Measurements from ENCODE around the gene ALG12. TPM values are rescaled to one million over a fixed set of nuclear protein-coding genes. Genes with fewer than 3 reads are reported as not detected.

ALG12 gene
- total RNA-seq, 1 donor from 2014 or later, result 14.7 TPM

DNA sequence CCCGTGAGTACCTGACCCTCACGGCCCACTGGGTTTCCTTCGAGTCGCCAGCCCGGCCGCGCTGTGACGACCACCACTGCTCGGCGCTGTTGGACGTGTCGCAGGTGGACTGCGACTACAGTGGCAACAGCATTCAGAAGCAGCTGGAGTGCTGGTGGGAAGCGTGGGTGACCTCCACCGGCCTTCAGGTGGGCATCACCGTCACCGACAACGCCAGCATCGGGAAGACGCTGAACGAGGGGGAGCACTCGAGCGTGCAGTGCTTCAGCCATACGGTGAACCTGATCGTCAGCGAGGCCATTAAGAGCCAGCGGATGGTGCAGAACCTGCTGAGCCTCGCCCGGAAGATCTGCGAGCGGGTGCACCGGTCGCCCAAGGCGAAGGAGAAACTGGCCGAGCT, 32.4 kb downstream of the ALG12 start:
- Mint-ChIP-seq H3K9me3 (ENCODE audit: unreplicated experiment) (peaks cover 21% of the 10 kb centered on the region), H3K27ac (ENCODE audit: unreplicated experiment) (no peak overlapping the region), H3K27me3 (ENCODE audit: unreplicated experiment) (peaks cover 12% of the 10 kb centered on the region), H3K4me1 (ENCODE audit: low read depth, unreplicated experiment) (peaks cover 19% of the 10 kb centered on the region), H3K4me3 (ENCODE audit: unreplicated experiment) (no peak overlapping the region), H3K36me3 (ENCODE audit: unreplicated experiment) (peaks cover 40% of the 10 kb centered on the region)
- TF ChIP-seq, protein P1, sequence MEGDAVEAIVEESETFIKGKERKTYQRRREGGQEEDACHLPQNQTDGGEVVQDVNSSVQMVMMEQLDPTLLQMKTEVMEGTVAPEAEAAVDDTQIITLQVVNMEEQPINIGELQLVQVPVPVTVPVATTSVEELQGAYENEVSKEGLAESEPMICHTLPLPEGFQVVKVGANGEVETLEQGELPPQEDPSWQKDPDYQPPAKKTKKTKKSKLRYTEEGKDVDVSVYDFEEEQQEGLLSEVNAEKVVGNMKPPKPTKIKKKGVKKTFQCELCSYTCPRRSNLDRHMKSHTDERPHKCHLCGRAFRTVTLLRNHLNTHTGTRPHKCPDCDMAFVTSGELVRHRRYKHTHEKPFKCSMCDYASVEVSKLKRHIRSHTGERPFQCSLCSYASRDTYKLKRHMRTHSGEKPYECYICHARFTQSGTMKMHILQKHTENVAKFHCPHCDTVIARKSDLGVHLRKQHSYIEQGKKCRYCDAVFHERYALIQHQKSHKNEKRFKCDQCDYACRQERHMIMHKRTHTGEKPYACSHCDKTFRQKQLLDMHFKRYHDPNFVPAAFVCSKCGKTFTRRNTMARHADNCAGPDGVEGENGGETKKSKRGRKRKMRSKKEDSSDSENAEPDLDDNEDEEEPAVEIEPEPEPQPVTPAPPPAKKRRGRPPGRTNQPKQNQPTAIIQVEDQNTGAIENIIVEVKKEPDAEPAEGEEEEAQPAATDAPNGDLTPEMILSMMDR (IDR thresholded peaks at IDR 0.05; ENCODE audit: partially characterized antibody, unreplicated experiment), result no peak
- DNase-seq, result no peak

DNA sequence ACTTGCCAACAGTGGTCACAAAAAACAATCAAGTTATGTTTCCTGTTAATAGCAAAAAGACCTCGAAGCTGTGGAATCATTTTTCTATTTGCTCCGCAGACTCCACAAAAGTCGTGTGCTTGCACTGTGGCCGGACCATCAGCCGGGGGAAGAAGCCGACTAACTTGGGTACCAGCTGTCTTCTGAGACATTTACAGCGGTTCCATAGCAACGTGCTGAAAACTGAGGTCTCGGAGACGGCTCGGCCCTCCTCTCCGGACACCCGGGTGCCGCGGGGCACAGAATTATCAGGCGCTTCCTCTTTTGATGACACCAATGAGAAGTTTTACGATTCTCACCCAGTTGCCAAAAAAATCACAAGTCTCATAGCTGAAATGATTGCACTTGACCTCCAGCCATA, 33.0 kb downstream of the ALG12 start:
- Mint-ChIP-seq H3K27me3 (ENCODE audit: unreplicated experiment) (peaks cover 12% of the 10 kb centered on the region), H3K27ac (ENCODE audit: unreplicated experiment) (no peak overlapping the region), H3K9me3 (ENCODE audit: unreplicated experiment) (peaks cover 23% of the 10 kb centered on the region), H3K4me3 (ENCODE audit: unreplicated experiment) (no peak overlapping the region), H3K4me1 (ENCODE audit: low read depth, unreplicated experiment) (peaks cover 22% of the 10 kb centered on the region), H3K36me3 (ENCODE audit: unreplicated experiment) (peaks cover 40% of the 10 kb centered on the region)
- no peak for DNase-seq
- TF ChIP-seq, protein P1 (IDR thresholded peaks at IDR 0.05; ENCODE audit: partially characterized antibody, unreplicated experiment), result no peak

DNA sequence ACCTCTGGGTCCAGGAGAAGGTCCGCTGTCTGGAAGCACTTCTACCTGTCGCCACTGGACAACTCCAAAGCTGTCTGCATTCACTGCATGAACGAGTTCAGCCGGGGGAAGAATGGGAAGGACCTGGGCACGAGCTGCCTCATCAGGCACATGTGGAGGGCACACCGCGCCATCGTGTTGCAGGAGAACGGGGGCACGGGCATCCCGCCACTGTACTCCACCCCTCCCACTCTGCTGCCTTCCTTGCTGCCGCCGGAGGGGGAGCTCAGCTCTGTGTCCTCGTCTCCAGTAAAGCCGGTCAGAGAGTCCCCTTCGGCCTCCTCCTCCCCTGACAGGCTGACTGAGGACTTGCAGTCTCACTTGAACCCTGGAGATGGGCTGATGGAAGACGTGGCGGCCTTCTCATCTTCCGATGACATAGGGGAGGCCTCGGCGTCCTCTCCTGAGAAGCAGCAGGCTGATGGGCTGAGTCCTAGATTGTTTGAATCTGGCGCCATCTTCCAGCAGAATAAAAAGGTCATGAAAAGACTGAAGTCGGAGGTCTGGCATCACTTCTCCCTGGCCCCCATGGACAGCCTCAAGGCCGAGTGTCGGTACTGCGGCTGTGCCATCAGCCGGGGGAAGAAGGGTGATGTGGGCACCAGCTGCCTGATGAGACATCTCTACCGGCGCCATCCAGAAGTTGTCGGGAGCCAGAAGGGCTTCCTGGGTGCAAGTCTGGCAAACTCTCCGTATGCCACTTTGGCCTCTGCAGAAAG, 33.6 kb downstream of the ALG12 start:
- H3K4me3 Mint-ChIP-seq (ENCODE audit: unreplicated experiment), result no peak overlapping the region
- TF ChIP-seq, protein P1 (IDR thresholded peaks at IDR 0.05; ENCODE audit: partially characterized antibody, unreplicated experiment), result no peak
- H3K27ac Mint-ChIP-seq (ENCODE audit: unreplicated experiment), result no peak overlapping the region
- peaks cover 27% of the 10 kb centered on the region for H3K4me1 Mint-ChIP-seq (ENCODE audit: low read depth, unreplicated experiment)
- peaks cover 25% of the 10 kb centered on the region for H3K9me3 Mint-ChIP-seq (ENCODE audit: unreplicated experiment)
- DNase-seq, result no peak
- peaks cover 39% of the 10 kb centered on the region for H3K36me3 Mint-ChIP-seq (ENCODE audit: unreplicated experiment)
- H3K27me3 Mint-ChIP-seq (ENCODE audit: unreplicated experiment), result peaks cover 10% of the 10 kb centered on the region

DNA sequence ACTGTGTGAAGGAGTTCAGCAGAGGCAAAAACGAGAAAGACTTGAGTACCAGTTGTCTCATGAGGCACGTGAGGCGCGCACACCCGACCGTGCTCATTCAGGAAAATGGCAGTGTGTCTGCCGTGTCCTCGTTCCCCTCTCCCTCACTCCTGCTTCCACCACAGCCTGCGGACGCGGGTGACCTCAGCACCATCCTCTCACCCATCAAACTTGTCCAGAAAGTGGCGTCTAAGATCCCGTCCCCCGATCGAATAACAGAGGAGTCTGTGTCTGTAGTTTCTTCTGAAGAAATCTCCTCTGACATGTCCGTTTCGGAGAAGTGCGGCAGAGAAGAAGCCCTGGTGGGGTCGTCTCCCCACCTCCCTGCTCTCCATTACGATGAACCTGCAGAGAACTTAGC, 34.2 kb downstream of the ALG12 start:
- H3K4me3 Mint-ChIP-seq (ENCODE audit: unreplicated experiment), result no peak overlapping the region
- peaks cover 27% of the 10 kb centered on the region for H3K4me1 Mint-ChIP-seq (ENCODE audit: low read depth, unreplicated experiment)
- H3K27me3 Mint-ChIP-seq (ENCODE audit: unreplicated experiment), result peaks cover 13% of the 10 kb centered on the region
- peaks cover 25% of the 10 kb centered on the region for H3K9me3 Mint-ChIP-seq (ENCODE audit: unreplicated experiment)
- peak overlapping the region; percentile 0 for H3K27ac Mint-ChIP-seq (ENCODE audit: unreplicated experiment)
- peaks cover 33% of the 10 kb centered on the region for H3K36me3 Mint-ChIP-seq (ENCODE audit: unreplicated experiment)
- TF ChIP-seq, protein P1 (IDR thresholded peaks at IDR 0.05; ENCODE audit: partially characterized antibody, unreplicated experiment), result no peak
- DNase-seq, result no peak

DNA sequence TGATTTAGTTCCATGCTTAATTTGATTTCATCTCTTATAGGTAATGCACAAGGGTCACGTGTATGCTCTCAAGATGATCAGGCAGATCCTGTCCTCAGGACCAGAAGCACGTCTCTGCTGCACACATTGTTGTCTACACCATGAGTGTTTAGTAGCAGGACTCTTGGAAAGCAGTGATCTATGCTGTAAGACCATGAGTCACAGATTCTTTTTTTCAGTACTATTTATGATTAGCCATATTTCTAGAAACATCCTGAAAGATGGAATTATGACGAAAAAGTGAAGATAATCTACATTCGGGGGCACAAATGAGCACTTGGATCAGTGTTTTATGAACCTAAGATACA, 35.0 kb downstream of the ALG12 start:
- TF ChIP-seq, protein P1 (IDR thresholded peaks at IDR 0.05; ENCODE audit: partially characterized antibody, unreplicated experiment), result no peak
- Mint-ChIP-seq H3K27ac (ENCODE audit: unreplicated experiment) (no peak overlapping the region), H3K4me1 (ENCODE audit: low read depth, unreplicated experiment) (peaks cover 27% of the 10 kb centered on the region), H3K9me3 (ENCODE audit: unreplicated experiment) (peaks cover 27% of the 10 kb centered on the region), H3K4me3 (ENCODE audit: unreplicated experiment) (no peak overlapping the region), H3K27me3 (ENCODE audit: unreplicated experiment) (peaks cover 14% of the 10 kb centered on the region), H3K36me3 (ENCODE audit: unreplicated experiment) (peaks cover 32% of the 10 kb centered on the region)
- no peak for DNase-seq
